SIG-M5 (cell line): Measurements from ENCODE around the gene RNU2-63P.
"Not testable (repeated sequence)": the region's sequence is repeated elsewhere in the genome, so short reads cannot be mapped to it uniquely, and the experiment has no call there.

ENCODE experiments used
- DNase-seq: peaks from one replicate; lab custom pipeline; 2025; lab: John Stamatoyannopoulos, UW

Gene RNU2-63P

GRCh38 chr2:88028931-88029330 lies 12.6 kb upstream of the RNU2-63P start:
- DNase-seq = no peak

- no peak for DNase-seq
Measured at GRCh38 chr2:88027697-88028389, 11.5 kb upstream of the RNU2-63P start.

- no peak for DNase-seq
Measured at GRCh38 chr2:88024509-88024908, 8.2 kb upstream of the RNU2-63P start.

GRCh38 chr2:88022669-88022921 lies 6.2 kb upstream of the RNU2-63P start:
- no peak for DNase-seq

GRCh38 chr2:88019985-88020384 lies 3.6 kb upstream of the RNU2-63P start:
- no peak for DNase-seq

GRCh38 chr2:88018909-88019308 lies 2.6 kb upstream of the RNU2-63P start:
- DNase-seq = no peak

- not testable (repeated sequence) for DNase-seq
Measured at GRCh38 chr2:88018077-88018805, 1.9 kb upstream of the RNU2-63P start.

GRCh38 chr2:88017780-88018038 lies 1.4 kb upstream of the RNU2-63P start:
- not testable (repeated sequence) for DNase-seq

- no peak for DNase-seq
Measured at GRCh38 chr2:88016960-88017779, 823 bp upstream of the RNU2-63P start.

GRCh38 chr2:88011011-88011410 lies 5.3 kb downstream of the RNU2-63P start:
- no peak for DNase-seq

- no peak for DNase-seq
Measured at GRCh38 chr2:88010136-88010535, 6.2 kb downstream of the RNU2-63P start.

GRCh38 chr2:88006912-88007439 lies 9.4 kb downstream of the RNU2-63P start:
- DNase-seq = no peak

- no peak for DNase-seq
Measured at GRCh38 chr2:88005776-88006175, 10.6 kb downstream of the RNU2-63P start.

GRCh38 chr2:88003074-88003755 lies 13.1 kb downstream of the RNU2-63P start:
- no peak for DNase-seq

GRCh38 chr2:88002359-88002707 lies 14.0 kb downstream of the RNU2-63P start:
- no peak for DNase-seq

- not testable (repeated sequence) for DNase-seq
Measured at GRCh38 chr2:88000474-88000873, 15.9 kb downstream of the RNU2-63P start.

- no peak for DNase-seq
Measured at GRCh38 chr2:87996570-87996969, 19.8 kb downstream of the RNU2-63P start.

GRCh38 chr2:87995756-87996155 lies 20.6 kb downstream of the RNU2-63P start:
- no peak for DNase-seq

GRCh38 chr2:87994304-87994850 lies 22.0 kb downstream of the RNU2-63P start:
- not testable (repeated sequence) for DNase-seq

- DNase-seq = not testable (repeated sequence)
Measured at GRCh38 chr2:87992569-87992968, 23.8 kb downstream of the RNU2-63P start.

- DNase-seq = not testable (repeated sequence)
Measured at GRCh38 chr2:87987473-87987872, 28.9 kb downstream of the RNU2-63P start.

GRCh38 chr2:87985902-87986301 lies 30.4 kb downstream of the RNU2-63P start:
- DNase-seq = not testable (repeated sequence)
